Immature natural killer cell (primary cell): ENCODE results near the gene ATP5F1E. TPM values are rescaled to one million over a fixed set of nuclear protein-coding genes. Genes with fewer than 3 reads are reported as not detected.
"Not testable (repeated sequence)": the region's sequence is repeated elsewhere in the genome, so short reads cannot be mapped to it uniquely, and the experiment has no call there.

Source experiments
- DNase-seq, 3 donors: peaks; one replicate each; pipeline ENCODE4 v3.0.0; 2022; ENCODE audit warnings: mixed read lengths in 1 of 3
- H3K27ac Mint-ChIP-seq, 6 donors: one replicate each; pipeline ENCODE4 v1.8.0; 2020; ENCODE audit warnings: mixed read lengths in 6 of 6, mild to moderate bottlenecking in 5 of 6, inconsistent platforms in 4 of 6, moderate library complexity in 3 of 6
- H3K27me3 Mint-ChIP-seq, 3 donors: one replicate each; pipeline ENCODE4 v1.8.0; 2020 to 2021; ENCODE audit warnings: low read depth in 3 of 3, mild to moderate bottlenecking in 3 of 3, mixed read lengths in 3 of 3, moderate library complexity in 3 of 3, inconsistent platforms in 1 of 3
- H3K36me3 Mint-ChIP-seq, 3 donors: one replicate each; pipeline ENCODE4 v1.8.0; 2020; ENCODE audit warnings: mixed read lengths in 3 of 3, inconsistent platforms in 2 of 3, mild to moderate bottlenecking in 2 of 3
- H3K4me1 Mint-ChIP-seq, 2 donors: one replicate each; pipeline ENCODE4 v1.8.0; 2020; ENCODE audit warnings: inconsistent platforms in 2 of 2, mild to moderate bottlenecking in 2 of 2, mixed read lengths in 2 of 2, moderate library complexity in 1 of 2
- H3K4me3 Mint-ChIP-seq, 5 donors: one replicate each; pipeline ENCODE4 v1.8.0; 2020; ENCODE audit warnings: mild to moderate bottlenecking in 5 of 5, mixed read lengths in 5 of 5, inconsistent platforms in 3 of 5, moderate library complexity in 3 of 5
- H3K9me3 Mint-ChIP-seq, 6 donors: one replicate each; pipeline ENCODE4 v1.8.0; 2020; ENCODE audit warnings: mild to moderate bottlenecking in 6 of 6, mixed read lengths in 6 of 6, inconsistent platforms in 4 of 6, moderate library complexity in 3 of 6
- polyA plus RNA-seq, 3 donors: library from polyadenylated mRNA; unstranded; fragments of 300-500 nt; fragmentation: Illumina TruSeq; gene quantifications; one replicate each; pipeline ENCODE4 v1.2.3, GENCODE V29; 2021

Gene ATP5F1E
- polyA plus RNA-seq, 3 donors from 2014 or later: 43.3 to 138 (median 91.7) TPM

DNA sequence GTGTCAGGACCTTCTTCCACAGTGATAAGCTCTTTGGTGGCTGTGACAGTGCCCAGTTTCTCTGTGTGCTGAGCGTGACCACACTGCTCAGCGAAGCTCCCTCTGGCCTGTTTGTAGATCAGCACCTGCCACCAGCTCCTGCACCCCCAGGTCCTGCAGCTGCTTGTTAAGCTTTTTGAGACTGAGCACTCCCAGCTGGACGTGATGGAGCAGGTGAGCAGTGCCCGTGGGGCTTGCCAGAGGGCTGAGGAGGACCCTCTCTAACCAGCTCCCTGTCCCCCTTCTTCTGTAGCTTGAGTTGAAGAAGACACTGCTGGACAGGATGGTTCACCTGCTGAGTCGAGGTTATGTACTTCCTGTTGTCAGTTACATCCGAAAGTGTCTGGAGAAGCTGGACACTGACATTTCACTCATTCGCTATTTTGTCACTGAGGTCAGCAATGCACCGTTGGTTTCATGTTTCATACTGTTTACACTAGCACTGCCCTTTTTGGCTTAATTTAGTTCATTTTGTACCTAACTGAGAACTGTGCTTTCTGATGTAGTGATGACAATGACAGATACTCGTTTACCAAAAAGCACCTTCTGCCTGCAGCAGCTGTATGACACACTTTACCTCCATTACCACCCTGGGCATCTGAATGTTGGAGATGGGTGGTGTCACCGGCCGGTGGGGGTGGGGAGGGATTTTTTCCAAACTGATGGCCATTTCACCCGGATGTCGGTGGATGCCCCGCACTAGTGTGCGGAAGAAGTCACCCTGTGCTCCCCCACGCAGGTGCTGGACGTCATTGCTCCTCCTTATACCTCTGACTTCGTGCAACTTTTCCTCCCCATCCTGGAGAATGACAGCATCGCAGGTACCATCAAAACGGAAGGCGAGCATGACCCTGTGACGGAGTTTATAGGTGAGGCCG lies 38.5 kb downstream of the ATP5F1E start:
- H3K27me3 Mint-ChIP-seq: peaks cover 0 to 1% (median 0%) of the 10 kb centered on the region in 3 donors
- H3K36me3 Mint-ChIP-seq: peaks cover 24 to 53% (median 25%) of the 10 kb centered on the region in 3 donors
- no peaks in the 10 kb centered on the region for H3K4me1 Mint-ChIP-seq
- H3K27ac Mint-ChIP-seq: peak overlapping the region in 1 of 6 donors; percentile 22
- DNase-seq: no peak
- H3K4me3 Mint-ChIP-seq: no peak overlapping the region
- no peaks in the 10 kb centered on the region for H3K9me3 Mint-ChIP-seq

DNA sequence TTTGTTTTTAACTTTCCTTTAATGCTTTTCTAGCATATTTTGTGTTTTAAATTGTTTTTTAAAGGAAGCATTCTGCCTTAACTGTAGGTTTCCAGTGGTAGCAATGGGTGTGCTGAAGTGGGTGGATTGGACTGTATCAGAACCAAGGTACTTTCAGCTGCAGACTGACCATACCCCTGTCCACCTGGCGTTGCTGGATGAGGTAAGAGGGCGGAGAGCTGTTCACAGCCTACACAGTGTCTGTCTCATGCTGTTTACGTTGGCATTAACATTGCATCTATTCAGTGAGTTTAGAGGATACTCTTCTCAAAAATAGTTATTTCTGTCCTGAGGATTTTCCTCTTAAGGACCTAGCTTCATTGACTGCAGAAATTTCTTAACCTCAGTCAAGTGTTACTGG lies 39.2 kb downstream of the ATP5F1E start:
- H3K27ac Mint-ChIP-seq: peak overlapping the region in 2 of 6 donors; percentile 17 to 56
- H3K36me3 Mint-ChIP-seq: peaks cover 24 to 56% (median 25%) of the 10 kb centered on the region in 3 donors
- H3K9me3 Mint-ChIP-seq: no peaks in the 10 kb centered on the region
- H3K27me3 Mint-ChIP-seq: peaks cover 0 to 1% (median 0%) of the 10 kb centered on the region in 3 donors
- no peaks in the 10 kb centered on the region for H3K4me1 Mint-ChIP-seq
- no peak overlapping the region for H3K4me3 Mint-ChIP-seq
- DNase-seq: no peak

DNA sequence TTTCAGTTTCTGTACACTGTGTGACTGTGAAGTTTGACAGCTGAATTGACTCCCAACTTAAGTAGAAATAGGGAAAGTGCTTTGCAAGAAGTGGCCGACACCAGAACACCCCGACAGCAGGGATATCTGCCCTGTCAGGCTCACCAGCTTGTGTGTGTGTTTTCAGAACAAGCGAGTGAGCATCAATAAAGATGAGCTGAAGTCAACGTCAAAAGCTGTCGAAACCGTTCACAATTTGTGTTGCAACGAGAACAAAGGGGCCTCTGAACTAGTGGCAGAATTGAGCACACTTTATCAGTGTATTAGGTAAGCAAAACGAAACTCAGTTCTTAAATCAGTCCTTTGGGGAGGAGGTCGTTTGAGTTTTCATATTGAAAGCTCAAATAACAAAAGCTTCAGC lies 40.4 kb downstream of the ATP5F1E start:
- DNase-seq: no peak
- no peak overlapping the region for H3K4me3 Mint-ChIP-seq
- H3K36me3 Mint-ChIP-seq: peaks cover 30 to 58% (median 36%) of the 10 kb centered on the region in 3 donors

DNA sequence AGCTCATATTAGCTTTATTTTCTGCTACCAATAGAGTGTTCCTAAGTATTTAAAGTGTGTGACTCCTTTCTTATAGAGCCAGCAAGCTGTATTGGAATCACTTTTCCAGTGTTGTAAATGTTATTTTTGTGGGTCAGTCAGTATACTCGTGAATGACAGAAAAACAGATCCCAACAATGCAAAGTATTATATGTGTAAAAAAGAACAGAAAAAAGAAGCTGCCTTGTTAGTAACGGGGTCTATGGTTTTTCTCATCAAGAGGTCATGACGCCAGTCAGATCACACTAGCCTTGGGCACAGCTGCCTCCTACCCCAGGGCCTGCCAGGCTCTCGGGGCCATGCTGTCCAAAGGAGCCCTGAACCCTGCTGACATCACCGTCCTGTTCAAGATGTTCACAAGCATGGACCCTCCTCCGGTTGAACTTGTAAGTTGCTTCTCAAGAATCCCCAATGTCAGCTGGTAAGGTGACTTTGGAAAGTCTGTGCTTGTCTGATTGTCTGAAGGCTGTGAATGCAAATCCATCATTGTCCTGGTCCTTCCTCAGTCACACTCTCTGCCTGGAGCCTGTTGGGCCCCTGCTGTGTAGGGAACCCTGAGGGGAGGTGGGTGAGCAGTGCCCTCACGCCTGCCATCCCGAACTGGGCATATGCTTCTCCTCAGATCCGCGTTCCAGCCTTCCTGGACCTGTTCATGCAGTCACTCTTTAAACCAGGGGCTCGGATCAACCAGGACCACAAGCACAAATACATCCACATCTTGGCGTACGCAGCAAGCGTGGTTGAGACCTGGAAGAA lies 41.3 kb downstream of the ATP5F1E start:
- H3K36me3 Mint-ChIP-seq: peaks cover 30 to 55% (median 36%) of the 10 kb centered on the region in 3 donors
- H3K4me1 Mint-ChIP-seq: peaks cover 0 to 10% of the 10 kb centered on the region in 2 donors
- H3K27ac Mint-ChIP-seq: no peak overlapping the region
- no peaks in the 10 kb centered on the region for H3K9me3 Mint-ChIP-seq
- DNase-seq: no peak
- H3K4me3 Mint-ChIP-seq: no peak overlapping the region
- peaks cover 0 to 1% (median 0%) of the 10 kb centered on the region in 3 donors for H3K27me3 Mint-ChIP-seq

More for the DNA sequence above, 40.4 kb downstream of the ATP5F1E start:
- Mint-ChIP-seq H3K27me3 (peaks cover 0 to 1% (median 0%) of the 10 kb centered on the region in 3 donors), H3K27ac (peak overlapping the region in 1 of 6 donors; percentile 76), H3K4me1 (peaks cover 0 to 7% of the 10 kb centered on the region in 2 donors), H3K9me3 (no peaks in the 10 kb centered on the region)

DNA sequence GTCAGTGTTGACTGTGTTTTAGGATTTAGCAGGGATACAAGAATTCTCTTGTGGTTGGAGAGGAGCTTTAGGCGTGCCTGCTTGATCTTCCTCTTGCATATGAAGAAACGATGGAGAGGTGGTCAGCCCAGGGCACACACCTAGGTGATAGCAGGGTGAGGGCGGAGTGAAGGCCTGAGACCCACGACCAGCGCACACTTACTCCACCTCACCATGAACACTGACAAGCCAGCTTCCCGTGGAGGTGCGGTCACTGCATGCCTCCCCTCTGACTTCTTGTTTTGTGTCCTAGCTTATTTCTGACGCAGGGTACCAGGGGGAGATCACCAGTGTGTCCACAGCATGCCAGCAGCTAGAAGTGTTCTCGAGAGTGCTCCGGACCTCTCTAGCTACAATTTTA lies 42.9 kb downstream of the ATP5F1E start:
- DNase-seq: no peak
- H3K27me3 Mint-ChIP-seq: peaks cover 0 to 3% (median 0%) of the 10 kb centered on the region in 3 donors
- peaks cover 26 to 49% (median 27%) of the 10 kb centered on the region in 3 donors for H3K36me3 Mint-ChIP-seq
- no peak overlapping the region for H3K27ac Mint-ChIP-seq
- H3K9me3 Mint-ChIP-seq: no peaks in the 10 kb centered on the region
- no peak overlapping the region for H3K4me3 Mint-ChIP-seq
- H3K4me1 Mint-ChIP-seq: peaks cover 9 to 23% of the 10 kb centered on the region in 2 donors

DNA sequence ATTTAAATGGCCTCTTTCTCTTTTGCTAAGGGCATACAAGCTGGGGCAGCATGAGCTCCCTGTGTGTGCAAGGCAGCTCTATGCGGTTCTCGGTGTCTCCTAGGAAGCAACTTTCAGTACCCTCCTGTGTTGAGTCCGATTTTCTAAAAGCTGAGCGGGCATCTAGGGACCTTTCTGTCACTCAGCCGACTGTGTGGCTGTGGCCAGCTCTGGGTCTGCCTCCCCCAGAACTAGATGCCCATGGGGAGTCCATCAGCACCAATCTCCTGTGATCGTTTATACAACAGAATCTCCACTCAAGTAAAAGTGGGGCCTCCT lies 43.6 kb downstream of the ATP5F1E start:
- peaks cover 16 to 29% of the 10 kb centered on the region in 2 donors for H3K4me1 Mint-ChIP-seq
- H3K4me3 Mint-ChIP-seq: no peak overlapping the region
- no peak for DNase-seq
- peaks cover 0 to 5% (median 0%) of the 10 kb centered on the region in 3 donors for H3K27me3 Mint-ChIP-seq
- no peak overlapping the region for H3K27ac Mint-ChIP-seq
- no peaks in the 10 kb centered on the region for H3K9me3 Mint-ChIP-seq
- H3K36me3 Mint-ChIP-seq: peaks cover 26 to 45% (median 27%) of the 10 kb centered on the region in 3 donors

DNA sequence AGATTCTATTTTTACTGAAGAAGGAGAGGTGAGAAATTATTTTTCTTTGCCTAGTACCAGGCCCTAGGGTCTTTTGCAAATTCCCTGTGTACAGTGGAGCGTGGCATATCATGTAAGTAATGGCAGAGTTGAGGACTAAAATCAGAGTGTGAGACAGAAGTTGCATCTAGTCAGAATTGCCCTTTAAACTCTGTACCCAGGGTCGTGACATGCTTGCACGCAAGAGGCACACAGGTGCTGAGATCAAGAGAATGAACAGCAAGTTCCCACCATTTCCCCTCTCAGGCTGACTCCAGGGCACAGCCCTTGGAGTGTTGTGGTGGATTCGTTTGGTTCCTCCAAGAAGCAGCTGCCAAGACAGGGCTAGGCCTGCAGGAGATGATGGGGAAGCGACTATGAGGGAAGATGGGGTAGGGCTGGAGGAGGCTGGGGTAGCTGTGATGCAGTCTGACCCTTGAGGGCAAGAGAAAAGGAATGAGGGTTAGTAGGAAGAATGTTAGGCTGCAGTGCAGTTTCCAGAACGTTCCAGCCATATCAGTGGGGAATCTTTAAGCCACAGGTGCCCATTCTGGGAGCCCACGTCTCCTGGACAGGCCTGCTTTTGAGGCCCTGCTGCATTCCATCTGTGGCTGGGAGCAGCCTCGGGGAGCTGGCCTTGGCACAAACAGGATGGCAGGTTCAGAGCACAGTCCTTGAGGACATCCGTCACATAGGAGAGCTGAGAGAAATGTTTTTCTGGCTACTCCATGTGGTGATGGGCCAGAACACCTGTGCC lies 44.2 kb downstream of the ATP5F1E start:
- no peak for DNase-seq

DNA sequence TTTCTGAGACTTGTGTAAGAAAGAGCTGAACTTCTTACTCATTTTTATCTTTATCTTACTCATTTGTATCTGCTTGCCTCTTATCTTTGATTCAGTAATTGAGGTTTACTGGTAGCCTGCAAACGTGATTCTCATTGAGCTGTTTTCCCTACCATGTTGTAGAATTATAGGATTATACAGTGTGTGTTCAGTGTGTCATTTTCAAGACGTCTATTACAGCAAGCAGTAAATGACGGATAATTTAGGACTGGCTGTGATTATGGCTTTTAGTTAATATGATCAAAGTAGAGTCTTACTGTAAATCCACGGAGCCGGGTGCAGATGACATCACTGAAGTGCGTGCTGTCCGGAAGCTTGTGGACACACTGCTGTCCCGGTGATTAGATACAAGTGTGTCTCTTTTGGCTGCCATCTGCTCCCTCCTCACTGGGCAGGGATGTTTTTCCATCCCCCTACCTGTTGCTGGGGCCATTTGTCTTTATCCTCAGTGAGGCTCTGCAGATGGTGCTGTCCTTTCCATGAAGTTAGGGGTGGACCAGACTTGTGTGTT lies 45.1 kb downstream of the ATP5F1E start:
- Mint-ChIP-seq H3K27me3 (peaks cover 8 to 13% (median 8%) of the 10 kb centered on the region in 3 donors), H3K27ac (no peak overlapping the region), H3K9me3 (no peaks in the 10 kb centered on the region), H3K36me3 (peaks cover 26 to 35% (median 27%) of the 10 kb centered on the region in 3 donors), H3K4me1 (peaks cover 28 to 44% of the 10 kb centered on the region in 2 donors), H3K4me3 (no peak overlapping the region)
- no peak for DNase-seq

More for the DNA sequence above, 44.2 kb downstream of the ATP5F1E start:
- H3K36me3 Mint-ChIP-seq: peaks cover 26 to 42% (median 27%) of the 10 kb centered on the region in 3 donors
- H3K4me1 Mint-ChIP-seq: peaks cover 19 to 35% of the 10 kb centered on the region in 2 donors
- H3K4me3 Mint-ChIP-seq: no peak overlapping the region
- H3K27me3 Mint-ChIP-seq: peaks cover 1 to 6% (median 2%) of the 10 kb centered on the region in 3 donors
- H3K27ac Mint-ChIP-seq: no peak overlapping the region
- no peaks in the 10 kb centered on the region for H3K9me3 Mint-ChIP-seq

DNA sequence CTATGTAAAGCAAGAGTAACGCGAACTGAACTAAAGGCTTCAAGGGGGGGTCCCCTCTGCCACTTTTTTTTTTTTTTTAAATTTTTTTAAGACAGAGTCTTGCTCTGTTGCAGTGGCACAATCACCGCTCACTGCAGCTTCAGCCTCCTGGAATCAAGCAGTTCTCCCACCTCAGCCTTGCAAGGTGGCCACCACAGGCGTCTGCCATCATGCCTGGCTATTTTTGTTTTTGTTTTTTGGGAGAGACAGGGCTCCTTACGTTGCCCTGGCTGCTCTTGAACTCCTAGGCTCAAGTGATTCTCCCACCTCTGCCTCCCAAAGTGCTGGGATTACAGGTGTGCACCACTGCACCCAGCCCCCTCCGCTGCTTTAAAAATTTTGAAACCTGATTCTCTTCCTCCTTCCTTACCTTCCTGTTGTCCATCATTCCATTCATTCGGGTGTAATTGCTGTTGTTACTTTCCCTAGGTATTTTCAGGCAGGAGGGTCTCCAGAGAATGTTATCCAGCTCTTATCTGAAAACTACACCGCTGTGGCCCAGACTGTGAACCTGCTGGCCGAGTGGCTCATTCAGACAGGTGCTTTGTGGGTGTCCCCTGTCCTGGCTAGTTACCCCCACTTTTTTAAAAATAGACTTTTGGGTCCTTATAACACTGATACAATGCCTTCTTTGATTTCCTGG lies 45.7 kb downstream of the ATP5F1E start:
- H3K27ac Mint-ChIP-seq: no peak overlapping the region
- H3K36me3 Mint-ChIP-seq: peaks cover 22 to 30% (median 23%) of the 10 kb centered on the region in 3 donors
- no peak overlapping the region for H3K4me3 Mint-ChIP-seq
- peaks cover 8 to 14% (median 12%) of the 10 kb centered on the region in 3 donors for H3K27me3 Mint-ChIP-seq
- no peak for DNase-seq
- peaks cover 32 to 50% of the 10 kb centered on the region in 2 donors for H3K4me1 Mint-ChIP-seq
- no peaks in the 10 kb centered on the region for H3K9me3 Mint-ChIP-seq

DNA sequence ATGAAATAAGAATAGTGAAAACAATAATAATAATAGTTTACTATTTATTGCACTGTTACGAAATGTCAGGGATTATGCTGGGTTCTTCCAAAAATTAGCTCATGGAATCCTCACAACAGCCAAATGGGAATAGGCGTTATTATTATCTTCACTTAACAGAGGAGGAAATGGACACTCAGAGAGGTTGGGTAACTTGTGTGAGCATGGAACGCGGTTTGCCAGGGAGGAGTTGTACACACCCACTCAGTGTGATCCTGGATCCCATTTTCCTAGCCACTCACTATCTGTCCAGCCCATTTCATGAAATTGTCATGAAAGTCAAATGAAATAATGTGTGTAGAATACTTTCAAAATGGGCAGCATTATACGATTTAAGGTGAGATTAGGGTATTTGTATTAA lies 46.5 kb downstream of the ATP5F1E start:
- H3K4me3 Mint-ChIP-seq: no peak overlapping the region
- H3K27me3 Mint-ChIP-seq: peaks cover 8 to 14% (median 12%) of the 10 kb centered on the region in 3 donors
- no peak for DNase-seq
- H3K36me3 Mint-ChIP-seq: peaks cover 21 to 26% (median 22%) of the 10 kb centered on the region in 3 donors
- peaks cover 32 to 50% of the 10 kb centered on the region in 2 donors for H3K4me1 Mint-ChIP-seq
- no peaks in the 10 kb centered on the region for H3K9me3 Mint-ChIP-seq
- no peak overlapping the region for H3K27ac Mint-ChIP-seq

DNA sequence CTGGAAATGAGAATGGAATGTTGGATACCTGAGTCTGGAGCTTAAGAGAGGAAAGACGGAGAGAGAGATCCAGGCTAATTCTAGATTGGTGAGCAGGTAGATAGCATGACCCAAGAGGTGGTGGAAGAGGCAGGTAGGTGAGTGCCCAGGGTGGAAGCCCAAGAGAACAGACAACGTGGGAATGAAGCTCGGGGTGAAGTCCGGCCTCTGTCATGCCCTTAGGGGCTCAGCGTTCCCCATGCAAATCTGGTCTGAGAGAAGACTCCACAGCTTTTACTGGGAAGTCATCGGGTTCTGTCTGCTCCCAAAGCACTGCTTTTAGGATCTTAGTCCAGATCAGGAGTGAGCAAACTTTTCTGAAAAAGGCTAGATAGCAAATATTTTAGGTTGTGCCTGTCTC lies 47.4 kb downstream of the ATP5F1E start:
- Mint-ChIP-seq H3K36me3 (peaks cover 17 to 23% (median 19%) of the 10 kb centered on the region in 3 donors), H3K27me3 (peaks cover 10 to 14% (median 12%) of the 10 kb centered on the region in 3 donors), H3K4me1 (peaks cover 34 to 50% of the 10 kb centered on the region in 2 donors), H3K27ac (peak overlapping the region in 2 of 6 donors; percentile 18 to 79), H3K9me3 (no peaks in the 10 kb centered on the region), H3K4me3 (peak overlapping the region in 1 of 5 donors; percentile 12)
- DNase-seq: no peak

DNA sequence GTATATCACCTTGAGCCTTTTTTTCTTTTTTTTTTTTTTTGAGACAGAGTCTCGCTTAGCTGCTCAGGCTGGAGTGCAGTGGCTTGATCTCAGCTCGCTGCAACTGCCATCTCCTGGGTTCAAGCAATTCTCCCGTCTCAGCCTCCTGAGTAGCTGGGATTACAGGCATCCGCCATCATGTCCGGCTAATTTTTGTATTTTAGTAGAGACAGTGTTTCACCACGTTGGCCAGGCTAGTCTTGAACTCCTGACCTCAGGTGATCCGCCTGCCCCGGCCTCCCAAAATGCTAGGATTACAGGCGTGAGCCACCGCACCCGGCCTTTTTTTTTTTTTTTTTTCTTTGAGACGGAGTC lies 49.0 kb downstream of the ATP5F1E start:
- Mint-ChIP-seq H3K4me1 (peaks cover 34 to 50% of the 10 kb centered on the region in 2 donors), H3K27ac (peak overlapping the region; percentile 82 to 97 (median 91)), H3K4me3 (peak overlapping the region; percentile 81 to 93 (median 85)), H3K27me3 (peaks cover 10 to 16% (median 14%) of the 10 kb centered on the region in 3 donors), H3K36me3 (peaks cover 10 to 14% (median 12%) of the 10 kb centered on the region in 3 donors)
- DNase-seq, H3K9me3 Mint-ChIP-seq: not testable (repeated sequence)
